Smooth muscle cell (in vitro differentiated cells): Measurements from ENCODE around the gene ELF1. TPM values are rescaled to one million over a fixed set of nuclear protein-coding genes. Genes with fewer than 3 reads are reported as not detected.
"Not testable (repeated sequence)": the region's sequence is repeated elsewhere in the genome, so short reads cannot be mapped to it uniquely, and the experiment has no call there.

Experiments used
- DNase-seq: peaks from one replicate; lab custom pipeline; 2025; ENCODE audit not compliant: unreplicated experiment; lab: John Stamatoyannopoulos, UW
- H2AFZ ChIP-seq: fragments of 200-600 bp; sonication (generic); 2 replicates; pipeline ENCODE4 v1.6.0; 2016; ENCODE audit warnings: antibody characterized with exemption, low read depth, mild to moderate bottlenecking
- H3F3A ChIP-seq: fragments of 200-600 bp; sonication (generic); 2 replicates; pipeline ENCODE4 v1.6.0; 2017; ENCODE audit warnings: antibody characterized with exemption, low read depth
- H3K27ac ChIP-seq: fragments of 200-600 bp; sonication (generic); 2 replicates; pipeline ENCODE4 v1.5.1; 2016; ENCODE audit warnings: low read depth, mild to moderate bottlenecking
- H3K27me3 ChIP-seq: fragments of 200-600 bp; sonication (generic); 2 replicates; pipeline ENCODE4 v1.6.1; 2016; ENCODE audit warnings: low read depth, mild to moderate bottlenecking
- H3K36me3 ChIP-seq: fragments of 200-600 bp; sonication (generic); 2 replicates; pipeline ENCODE4 v1.5.1; 2016; ENCODE audit warnings: low read depth
- H3K4me1 ChIP-seq: fragments of 200-600 bp; sonication (generic); 2 replicates; pipeline ENCODE4 v1.5.1; 2016; ENCODE audit warnings: low read depth
- H3K4me2 ChIP-seq: fragments of 200-600 bp; sonication (generic); 2 replicates; pipeline ENCODE4 v1.6.0; 2016; ENCODE audit warnings: mild to moderate bottlenecking
- H3K4me3 ChIP-seq: fragments of 200-600 bp; sonication (generic); 2 replicates; pipeline ENCODE4 v1.5.1; 2016; ENCODE audit warnings: mild to moderate bottlenecking
- H3K79me2 ChIP-seq: fragments of 200-600 bp; sonication (generic); 2 replicates; pipeline ENCODE4 v1.6.0; 2016; ENCODE audit warnings: low read depth, mild to moderate bottlenecking
- H3K9ac ChIP-seq: fragments of 200-600 bp; sonication (generic); 2 replicates; pipeline ENCODE4 v1.6.0; 2016; ENCODE audit warnings: low read depth
- H3K9me3 ChIP-seq: fragments of 200-600 bp; sonication (generic); replicated peaks from 2 replicates; pipeline ENCODE4 v1.5.1; 2016; ENCODE audit warnings: low read depth
- H4K20me1 ChIP-seq: fragments of 200-600 bp; sonication (generic); 2 replicates; pipeline ENCODE4 v1.6.0; 2016; ENCODE audit warnings: low read depth
- WGBS: methylation state at CpG from one replicate; pipeline ENCODE4 v1.1.7; 2016; ENCODE audit warnings: low lambda C conversion rate; 5-methylcytosine and 5-hydroxymethylcytosine counted together
- polyA plus RNA-seq: library from polyadenylated mRNA; unstranded; fragments of >200 nt; fragmentation: Nextera tagmentation; extraction: Ambion mirVana; gene quantifications from 2 replicates; pipeline ENCODE4 v1.2.1, GENCODE V29; 2016
- total RNA-seq: library from RNA; depleted of rRNA; stranded (reverse); fragments of >200 nt; gene quantifications from 2 replicates; pipeline ENCODE4 v1.2.3, GENCODE V29; 2014
- TF ChIP-seq, protein P1 (sequence below): fragments of 200-600 bp; sonication (generic); IDR thresholded peaks from 2 replicates; pipeline ENCODE4 v1.5.1; 2017; ENCODE audit warnings: borderline replicate concordance, mild to moderate bottlenecking, antibody characterized with exemption; ENCODE audit not compliant: insufficient read depth, poor library complexity, severe bottlenecking

ELF1 gene
- total and polyA plus RNA-seq, 2 experiments from 2014 or later: 21.2 to 53.1 TPM

DNA sequence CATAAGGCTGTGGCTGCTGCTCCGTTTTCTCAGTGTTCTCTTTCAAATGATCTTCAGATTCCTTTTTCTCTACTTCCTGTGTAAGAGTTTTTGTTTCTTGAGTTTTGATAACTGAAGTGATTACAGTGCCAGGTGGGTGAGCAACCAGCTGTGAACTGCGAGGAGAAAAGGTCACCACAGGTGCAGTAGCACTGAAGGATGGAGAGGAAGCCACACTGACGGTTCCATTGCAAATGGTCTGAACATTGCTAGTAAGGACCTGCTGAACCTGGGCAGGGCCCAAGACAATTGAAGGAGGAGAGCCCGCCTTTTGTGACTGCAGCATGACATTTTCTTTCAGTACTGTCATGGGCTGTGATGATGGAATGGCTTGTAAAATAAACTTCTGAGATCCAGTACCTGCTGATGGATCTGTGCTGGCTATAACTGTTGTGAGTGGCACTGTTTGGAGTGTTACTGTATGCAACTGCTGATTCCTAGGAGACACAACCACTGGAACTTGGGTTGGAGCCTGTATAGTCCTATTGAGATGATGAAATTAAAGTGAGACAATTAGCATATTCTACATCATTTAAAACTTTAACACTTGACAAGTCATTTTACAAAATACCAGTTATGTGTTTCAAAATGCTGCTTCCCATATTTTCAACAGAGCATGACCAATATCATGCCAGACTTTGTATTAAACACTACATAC, 85.5 kb downstream of the ELF1 start:
- H2AFZ ChIP-seq: no peak overlapping the region
- no peak overlapping the region for H3K4me2 ChIP-seq
- no peak overlapping the region for H3K9ac ChIP-seq
- 94% methylated on average over 4 of the region's 4 CpGs for WGBS
- no peaks in the 10 kb centered on the region for H3K27me3 ChIP-seq
- no peak for DNase-seq
- H3K4me3 ChIP-seq: no peak overlapping the region
- no peaks in the 10 kb centered on the region for H3K79me2 ChIP-seq
- peaks cover 9% of the 10 kb centered on the region for H3K36me3 ChIP-seq
- no peaks in the 10 kb centered on the region for H3F3A ChIP-seq
- H3K9me3 ChIP-seq: no peaks in the 10 kb centered on the region
- H3K4me1 ChIP-seq: no peaks in the 10 kb centered on the region
- no peak overlapping the region for H3K27ac ChIP-seq
- TF ChIP-seq, protein P1, sequence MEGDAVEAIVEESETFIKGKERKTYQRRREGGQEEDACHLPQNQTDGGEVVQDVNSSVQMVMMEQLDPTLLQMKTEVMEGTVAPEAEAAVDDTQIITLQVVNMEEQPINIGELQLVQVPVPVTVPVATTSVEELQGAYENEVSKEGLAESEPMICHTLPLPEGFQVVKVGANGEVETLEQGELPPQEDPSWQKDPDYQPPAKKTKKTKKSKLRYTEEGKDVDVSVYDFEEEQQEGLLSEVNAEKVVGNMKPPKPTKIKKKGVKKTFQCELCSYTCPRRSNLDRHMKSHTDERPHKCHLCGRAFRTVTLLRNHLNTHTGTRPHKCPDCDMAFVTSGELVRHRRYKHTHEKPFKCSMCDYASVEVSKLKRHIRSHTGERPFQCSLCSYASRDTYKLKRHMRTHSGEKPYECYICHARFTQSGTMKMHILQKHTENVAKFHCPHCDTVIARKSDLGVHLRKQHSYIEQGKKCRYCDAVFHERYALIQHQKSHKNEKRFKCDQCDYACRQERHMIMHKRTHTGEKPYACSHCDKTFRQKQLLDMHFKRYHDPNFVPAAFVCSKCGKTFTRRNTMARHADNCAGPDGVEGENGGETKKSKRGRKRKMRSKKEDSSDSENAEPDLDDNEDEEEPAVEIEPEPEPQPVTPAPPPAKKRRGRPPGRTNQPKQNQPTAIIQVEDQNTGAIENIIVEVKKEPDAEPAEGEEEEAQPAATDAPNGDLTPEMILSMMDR: no peak
- peaks cover 3% of the 10 kb centered on the region for H4K20me1 ChIP-seq

GRCh38 chr13:40932252-40932651, 86.9 kb downstream of the ELF1 start:
- no peak for DNase-seq
- no peaks in the 10 kb centered on the region for H3F3A ChIP-seq
- 100% methylated on average over 2 of the region's 2 CpGs for WGBS
- no peak overlapping the region for H3K4me3 ChIP-seq
- no peak overlapping the region for H3K4me2 ChIP-seq
- H2AFZ ChIP-seq: no peak overlapping the region
- peaks cover 9% of the 10 kb centered on the region for H3K36me3 ChIP-seq
- no peak overlapping the region for H3K27ac ChIP-seq
- no peaks in the 10 kb centered on the region for H3K79me2 ChIP-seq
- no peaks in the 10 kb centered on the region for H3K9me3 ChIP-seq
- H4K20me1 ChIP-seq: peaks cover 3% of the 10 kb centered on the region
- H3K9ac ChIP-seq: no peak overlapping the region
- TF ChIP-seq, protein P1: no peak
- H3K4me1 ChIP-seq: no peaks in the 10 kb centered on the region
- no peaks in the 10 kb centered on the region for H3K27me3 ChIP-seq

DNA sequence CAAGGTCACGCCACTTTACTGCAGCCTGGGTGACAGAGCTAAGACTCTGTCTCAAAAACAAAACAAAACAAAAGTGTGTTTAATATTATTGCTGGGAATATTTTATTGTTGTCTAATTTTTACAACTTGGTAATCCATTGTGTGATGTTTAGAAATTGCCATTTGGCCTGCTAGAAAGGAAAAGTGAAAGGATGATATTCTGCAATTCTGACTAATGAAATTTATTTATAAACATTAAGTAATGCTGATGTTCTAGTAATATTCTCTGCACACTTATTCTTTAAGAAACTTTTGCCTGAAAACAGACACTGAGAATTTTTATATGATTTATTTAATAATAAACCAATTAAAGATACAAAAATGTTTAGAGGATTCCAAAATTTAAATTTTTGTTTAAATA, 87.4 kb downstream of the ELF1 start:
- no peaks in the 10 kb centered on the region for H3K9me3 ChIP-seq
- H3K27ac ChIP-seq: no peak overlapping the region
- no peaks in the 10 kb centered on the region for H3F3A ChIP-seq
- no peaks in the 10 kb centered on the region for H3K79me2 ChIP-seq
- H3K4me1 ChIP-seq: no peaks in the 10 kb centered on the region
- no peaks in the 10 kb centered on the region for H3K27me3 ChIP-seq
- no peak overlapping the region for H3K4me2 ChIP-seq
- no peak overlapping the region for H2AFZ ChIP-seq
- no peak overlapping the region for H3K4me3 ChIP-seq
- H3K36me3 ChIP-seq: peaks cover 9% of the 10 kb centered on the region
- no peak for DNase-seq
- TF ChIP-seq, protein P1: no peak
- WGBS: 32% methylated on average over 1 of the region's 1 CpG
- peaks cover 3% of the 10 kb centered on the region for H4K20me1 ChIP-seq
- H3K9ac ChIP-seq: no peak overlapping the region

- H3K9me3 ChIP-seq, H3K27ac ChIP-seq, H3K4me3 ChIP-seq, DNase-seq, H2AFZ ChIP-seq, H3K27me3 ChIP-seq, H4K20me1 ChIP-seq, H3K9ac ChIP-seq, H3K36me3 ChIP-seq, H3F3A ChIP-seq, H3K4me1 ChIP-seq, H3K79me2 ChIP-seq, H3K4me2 ChIP-seq: not testable (repeated sequence)
- 100% methylated on average over 3 of the region's 3 CpGs for WGBS
These were observed 89.2 kb downstream of the ELF1 start for GRCh38 chr13:40929883-40930282.
